Suprapubic skin (tissue), 4 donors: ENCODE measurements around the gene WNT7A. TPM values are rescaled to one million over a fixed set of nuclear protein-coding genes. Genes with fewer than 3 reads are reported as not detected.

ENCODE experiments used
- DNase-seq, 2 donors: peaks; one replicate each; pipeline ENCODE4 v3.0.0-alpha.2; 2019; ENCODE audit warnings: low spot score in 2 of 2
- H3K27ac ChIP-seq: fragments of 200-600 bp; sonication (generic); one replicate; pipeline ENCODE4 v1.5.1; 2019
- H3K27me3 ChIP-seq: fragments of 200-600 bp; sonication (generic); one replicate; pipeline ENCODE4 v1.5.1; 2019
- H3K36me3 ChIP-seq: fragments of 200-600 bp; sonication (generic); one replicate; pipeline ENCODE4 v1.5.1; 2019
- H3K4me1 ChIP-seq: fragments of 200-600 bp; sonication (generic); one replicate; pipeline ENCODE4 v1.5.1; 2019
- H3K4me3 ChIP-seq: fragments of 200-600 bp; sonication (generic); one replicate; pipeline ENCODE4 v1.5.1; 2019; ENCODE audit warnings: mild to moderate bottlenecking
- H3K9me3 ChIP-seq: fragments of 200-600 bp; sonication (generic); one replicate; pipeline ENCODE4 v1.5.1; 2019
- CTCF ChIP-seq, 2 donors: fragments of 200-600 bp in 1 of 2; fragments of 450-650 bp in 1 of 2; sonication (generic) in 1 of 2; IDR thresholded peaks; one replicate each; pipeline ENCODE4 v1.5.1; 2016 to 2019; ENCODE audit warnings: antibody characterized with exemption in 2 of 2, mild to moderate bottlenecking in 1 of 2, moderate library complexity in 1 of 2
- EP300 ChIP-seq: sonication (generic); formaldehyde crosslinking; IDR thresholded peaks from one replicate; pipeline ENCODE4 v1.6.1; 2017; ENCODE audit warnings: antibody characterized with exemption
- POLR2A ChIP-seq, 2 donors: fragments of 450-650 bp; IDR thresholded peaks; one replicate each; pipeline ENCODE4 v1.6.1; 2017; ENCODE audit warnings: antibody characterized with exemption in 2 of 2, mild to moderate bottlenecking in 2 of 2, moderate library complexity in 2 of 2
- POLR2AphosphoS5 ChIP-seq, 3 donors: sonication (generic); formaldehyde crosslinking; IDR thresholded peaks; one replicate each; pipeline ENCODE4 v1.6.1; 2017; ENCODE audit warnings: antibody characterized with exemption in 3 of 3
- WGBS: methylation state at CpG from one replicate; pipeline ENCODE4 v1.1.5; 2018; 5-methylcytosine and 5-hydroxymethylcytosine counted together
- total RNA-seq, 4 donors: library from RNA; depleted of rRNA; stranded (reverse); fragments of >200 nt; gene quantifications; one replicate each; pipeline ENCODE4 v1.1.0, GENCODE V29; 2016

WNT7A gene
- total RNA-seq, 4 donors from 2014 or later: 1.1 to 3.9 (median 1.8) TPM

DNA sequence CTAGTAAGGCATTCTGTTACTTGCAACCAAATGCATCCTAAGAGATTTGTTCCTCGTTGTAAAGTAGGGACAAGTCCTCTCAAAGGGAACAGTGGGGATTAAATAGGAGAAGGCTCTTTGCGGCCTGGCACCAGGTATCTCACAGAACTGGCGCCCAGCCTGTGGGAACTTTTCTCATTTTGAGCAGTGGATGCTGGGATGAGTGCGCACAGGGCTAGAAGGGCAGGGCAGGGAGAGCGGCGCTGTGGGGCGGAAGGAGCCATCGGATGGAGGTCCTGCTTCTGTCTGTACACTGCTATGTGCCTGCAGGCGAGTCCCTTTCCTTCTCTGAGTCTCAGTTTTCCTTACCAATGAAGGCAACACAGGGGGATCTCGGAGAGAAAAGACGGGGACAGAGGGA, 50.6 kb downstream of the WNT7A start:
- Histone ChIP-seq H3K9me3 (no peaks in the 10 kb centered on the region), H3K27ac (no peak overlapping the region), H3K36me3 (no peaks in the 10 kb centered on the region), H3K4me3 (no peak overlapping the region), H3K4me1 (no peaks in the 10 kb centered on the region), H3K27me3 (peaks cover 21% of the 10 kb centered on the region)
- no peak for DNase-seq
- 84% methylated on average over 10 of the region's 11 CpGs for WGBS
- TF ChIP-seq CTCF (IDR thresholded peaks at IDR 0.05) (no peak), POLR2A (IDR thresholded peaks at IDR 0.05) (no peak), EP300 (no peak), POLR2AphosphoS5 (IDR thresholded peaks at IDR 0.05) (no peak)

- Histone ChIP-seq H3K4me3 (no peak overlapping the region), H3K36me3 (no peaks in the 10 kb centered on the region), H3K27ac (no peak overlapping the region), H3K4me1 (no peaks in the 10 kb centered on the region), H3K27me3 (peaks cover 19% of the 10 kb centered on the region), H3K9me3 (no peaks in the 10 kb centered on the region)
- TF ChIP-seq POLR2AphosphoS5 (IDR thresholded peaks at IDR 0.05) (no peak), EP300 (no peak), CTCF (IDR thresholded peaks at IDR 0.05) (no peak), POLR2A (IDR thresholded peaks at IDR 0.05) (no peak)
- DNase-seq: no peak
- WGBS: 90% methylated on average over 8 of the region's 9 CpGs
These were observed 51.2 kb downstream of the WNT7A start for GRCh38 chr3:13828501-13829265.

- no peaks in the 10 kb centered on the region for H3K4me1 ChIP-seq
- no peaks in the 10 kb centered on the region for H3K36me3 ChIP-seq
- 62% methylated on average over 7 of the region's 7 CpGs for WGBS
- TF ChIP-seq EP300: no peak
- TF ChIP-seq POLR2AphosphoS5 (IDR thresholded peaks at IDR 0.05): no peak
- TF ChIP-seq CTCF (IDR thresholded peaks at IDR 0.05): no peak
- TF ChIP-seq POLR2A (IDR thresholded peaks at IDR 0.05): no peak
- H3K27me3 ChIP-seq: peaks cover 19% of the 10 kb centered on the region
- H3K4me3 ChIP-seq: no peak overlapping the region
- no peak overlapping the region for H3K27ac ChIP-seq
- DNase-seq: peak in 1 of 2 donors; percentile 36
- no peaks in the 10 kb centered on the region for H3K9me3 ChIP-seq
These were observed 52.2 kb downstream of the WNT7A start for GRCh38 chr3:13827699-13828098.

GRCh38 chr3:13827256-13827655, 52.6 kb downstream of the WNT7A start:
- no peaks in the 10 kb centered on the region for H3K4me1 ChIP-seq
- H3K27me3 ChIP-seq: peaks cover 19% of the 10 kb centered on the region
- H3K4me3 ChIP-seq: no peak overlapping the region
- TF ChIP-seq CTCF (IDR thresholded peaks at IDR 0.05) (no peak), EP300 (no peak), POLR2AphosphoS5 (IDR thresholded peaks at IDR 0.05) (no peak), POLR2A (IDR thresholded peaks at IDR 0.05) (no peak)
- H3K36me3 ChIP-seq: no peaks in the 10 kb centered on the region
- peak in 1 of 2 donors; percentile 25 for DNase-seq
- H3K27ac ChIP-seq: no peak overlapping the region
- no peaks in the 10 kb centered on the region for H3K9me3 ChIP-seq
- 48% methylated on average over 3 of the region's 3 CpGs for WGBS

DNA sequence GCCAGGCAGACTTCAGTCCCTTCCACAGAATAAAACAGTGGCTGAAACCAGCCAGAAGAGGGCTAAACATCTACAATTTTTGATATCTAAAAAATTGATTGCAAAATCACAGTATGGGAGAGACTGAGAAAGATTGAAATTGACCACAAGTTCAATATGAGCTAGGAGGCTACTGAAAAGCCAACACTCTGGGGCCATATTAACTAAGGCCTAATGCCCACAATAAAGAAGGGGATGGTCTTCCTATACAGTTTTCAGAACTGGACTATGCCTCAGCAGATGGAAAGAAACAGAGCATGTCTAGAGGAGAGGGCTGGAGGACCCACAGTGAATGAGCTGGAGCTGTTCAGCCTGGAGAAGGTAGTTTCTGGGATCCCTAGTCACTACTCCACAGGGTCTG, 53.2 kb downstream of the WNT7A start:
- H3K9me3 ChIP-seq: no peaks in the 10 kb centered on the region
- no peak overlapping the region for H3K27ac ChIP-seq
- TF ChIP-seq EP300 (no peak), CTCF (IDR thresholded peaks at IDR 0.05) (no peak), POLR2A (IDR thresholded peaks at IDR 0.05) (no peak), POLR2AphosphoS5 (IDR thresholded peaks at IDR 0.05) (no peak)

More for the DNA sequence above, 53.2 kb downstream of the WNT7A start:
- peaks cover 16% of the 10 kb centered on the region for H3K27me3 ChIP-seq
- no peaks in the 10 kb centered on the region for H3K4me1 ChIP-seq
- no peak for DNase-seq
- H3K36me3 ChIP-seq: no peaks in the 10 kb centered on the region
- no peak overlapping the region for H3K4me3 ChIP-seq
